SK-N-SH treated with all-trans-retinoic acid at 6 μM for 48 hours (cell line): ENCODE measurements around the gene BABAM2.
A peak's percentile ranks its signal among the peaks of the same experiment; 100 is the strongest.

Experiments used
- CSDC2 ChIP-seq: fragments of 250-450 bp; sonication (Bioruptor Pico); IDR thresholded peaks from 2 replicates; pipeline ENCODE4 v1.5.0; 2020; ENCODE audit warnings: mild to moderate bottlenecking, moderate library complexity
- ESRRG ChIP-seq: fragments of 250-450 bp; sonication (Bioruptor Pico); IDR thresholded peaks from 2 replicates; pipeline ENCODE4 v1.6.1; 2021; ENCODE audit warnings: mild to moderate bottlenecking
- GLIS3 ChIP-seq: fragments of 250-450 bp; sonication (Bioruptor Pico); IDR thresholded peaks from 2 replicates; pipeline ENCODE4 v1.5.0; 2020; ENCODE audit warnings: mild to moderate bottlenecking, moderate library complexity
- PATZ1 ChIP-seq: fragments of 250-450 bp; sonication (Bioruptor Pico); IDR thresholded peaks from 2 replicates; pipeline ENCODE4 v1.8.0; 2020; ENCODE audit warnings: mild to moderate bottlenecking, moderate library complexity, borderline replicate concordance
- RARB ChIP-seq: fragments of 250-450 bp; sonication (Bioruptor Pico); IDR thresholded peaks from 2 replicates; pipeline ENCODE4 v1.8.0; 2021; ENCODE audit warnings: mild to moderate bottlenecking, moderate library complexity
- TCF4 ChIP-seq: fragments of 250-450 bp; sonication (Bioruptor Pico); IDR thresholded peaks from 2 replicates; pipeline ENCODE4 v1.8.0; 2021; ENCODE audit warnings: mild to moderate bottlenecking, moderate library complexity, borderline replicate concordance
- TSHZ2 ChIP-seq: fragments of 250-450 bp; sonication (Bioruptor Pico); IDR thresholded peaks from 2 replicates; pipeline ENCODE4 v1.5.0; 2020; ENCODE audit warnings: mild to moderate bottlenecking, moderate library complexity
- ZC3H10 ChIP-seq: fragments of 250-450 bp; sonication (Bioruptor Pico); IDR thresholded peaks from 2 replicates; pipeline ENCODE4 v1.5.1; 2021; ENCODE audit warnings: mild to moderate bottlenecking, moderate library complexity
- ZFP3 ChIP-seq: fragments of 250-450 bp; sonication (Bioruptor Pico); IDR thresholded peaks from 2 replicates; pipeline ENCODE4 v1.5.0; 2020; ENCODE audit warnings: mild to moderate bottlenecking, moderate library complexity

GRCh38 chr2:28160986-28161425 lies 270.5 kb downstream of the BABAM2 start:
- TF ChIP-seq ZC3H10 (CRISPR knock-in tag), result no peak
- TF ChIP-seq ZFP3, result peak; percentile 65; the same call in 1 of the 2 replicates
- no peak for TF ChIP-seq RARB (CRISPR knock-in tag)
- peak; percentile 96 for TF ChIP-seq CSDC2 (CRISPR knock-in tag)
- no peak for TF ChIP-seq GLIS3
- TF ChIP-seq TCF4 (CRISPR knock-in tag), result no peak; the same call in 1 of the 2 replicates
- TF ChIP-seq PATZ1 (CRISPR knock-in tag), result peak; percentile 55; the same call in 1 of the 2 replicates
- TF ChIP-seq ESRRG (CRISPR knock-in tag), result no peak
- TF ChIP-seq TSHZ2 (CRISPR knock-in tag), result no peak
